HEK293 (cell line): ENCODE data around the gene HOXB4.

Source experiments
- CTCF ChIA-PET: fragments of 350-600 bp; formaldehyde crosslinking; extraction: SDS; loops from one replicate; lab custom pipeline; 2021; ENCODE audit warnings: antibody characterized with exemption; lab: Yijun Ruan, JAX
- POLR2A ChIA-PET: fragments of 300-600 bp; formaldehyde crosslinking; extraction: SDS; loops from one replicate; lab custom pipeline; 2020; ENCODE audit warnings: antibody characterized with exemption, inconsistent platforms; lab: Yijun Ruan, JAX
- H3K27ac ChIP-seq: fragments of 200-500 bp; sonication (Bioruptor generic); 2 replicates; pipeline ENCODE4 v1.5.1; 2014; ENCODE audit warnings: low read depth, low read length, control low read depth, inconsistent platforms; ENCODE audit errors: extremely low read depth
- H3K36me3 ChIP-seq, 2 experiments: fragments of 200-500 bp in 1 of 2; sonication (Bioruptor generic) in 1 of 2; 1 replicate in 1 of 2; 2 replicates in 1 of 2; pipeline ENCODE4 v1.5.1; 2014 to 2017; ENCODE audit warnings: inconsistent platforms in 2 of 2, low read length in 2 of 2; ENCODE audit not compliant: control insufficient read depth in 2 of 2, insufficient read depth in 1 of 2
- H3K4me1 ChIP-seq: fragments of 200-500 bp; sonication (Bioruptor generic); 2 replicates; pipeline ENCODE4 v1.5.1; 2014; ENCODE audit warnings: mild to moderate bottlenecking, low read length, inconsistent platforms; ENCODE audit not compliant: control insufficient read depth, insufficient read depth
- H3K4me3 ChIP-seq: 2 replicates; pipeline ENCODE4 v1.5.1; 2011; ENCODE audit warnings: low read depth, mild to moderate bottlenecking, control low read depth, low read length, moderate library complexity
- H3K9me3 ChIP-seq: fragments of 200-500 bp; sonication (Bioruptor generic); 2 replicates; pipeline ENCODE4 v1.5.1; 2014; ENCODE audit warnings: low read depth, low read length, inconsistent platforms; ENCODE audit not compliant: control insufficient read depth, insufficient read depth
- EGR2 ChIP-seq: fragments of 450-650 bp; formaldehyde crosslinking; IDR thresholded peaks from 2 replicates; pipeline ENCODE4 v1.5.1; 2016; ENCODE audit warnings: low read depth, missing biosample characterization, missing genetic modification characterization
- GFI1B ChIP-seq: fragments of 450-650 bp; formaldehyde crosslinking; IDR thresholded peaks from 2 replicates; pipeline ENCODE4 v1.5.1; 2016; ENCODE audit warnings: missing biosample characterization, missing genetic modification characterization
- HOXC10 ChIP-seq: sonication (generic); formaldehyde crosslinking; IDR thresholded peaks from 2 replicates; pipeline ENCODE4 v1.8.1; 2023; ENCODE audit warnings: mild to moderate bottlenecking, missing genetic modification reagents
- PRDM4 ChIP-seq: fragments of 450-650 bp; formaldehyde crosslinking; IDR thresholded peaks from 2 replicates; pipeline ENCODE4 v1.5.1; 2017; ENCODE audit warnings: missing biosample characterization, missing genetic modification characterization
- SP3 ChIP-seq: fragments of 450-650 bp; formaldehyde crosslinking; IDR thresholded peaks from 2 replicates; pipeline ENCODE4 v1.5.1; 2016; ENCODE audit warnings: missing biosample characterization, missing genetic modification characterization
- SP7 ChIP-seq: fragments of 450-650 bp; formaldehyde crosslinking; IDR thresholded peaks from 2 replicates; pipeline ENCODE4 v1.5.1; 2016; ENCODE audit warnings: missing biosample characterization, missing genetic modification characterization
- ZBTB20 ChIP-seq: fragments of 450-650 bp; formaldehyde crosslinking; IDR thresholded peaks from 2 replicates; pipeline ENCODE4 v1.5.1; 2016; ENCODE audit warnings: missing biosample characterization, missing genetic modification characterization
- ZFP37 ChIP-seq: fragments of 450-650 bp; formaldehyde crosslinking; IDR thresholded peaks from 2 replicates; pipeline ENCODE4 v1.5.1; 2016; ENCODE audit warnings: missing biosample characterization, missing genetic modification characterization
- ZFP69B ChIP-seq: fragments of 450-650 bp; formaldehyde crosslinking; IDR thresholded peaks from 2 replicates; pipeline ENCODE4 v1.5.1; 2016; ENCODE audit warnings: missing biosample characterization, missing genetic modification characterization
- ZIC2 ChIP-seq: fragments of 450-650 bp; formaldehyde crosslinking; IDR thresholded peaks from 2 replicates; pipeline ENCODE4 v1.5.1; 2016; ENCODE audit warnings: missing biosample characterization, missing genetic modification characterization
- ZNF138 ChIP-seq: fragments of 450-650 bp; formaldehyde crosslinking; IDR thresholded peaks from 2 replicates; pipeline ENCODE4 v1.5.1; 2016; ENCODE audit warnings: missing biosample characterization, missing genetic modification characterization, borderline replicate concordance
- ZNF155 ChIP-seq: fragments of 450-650 bp; formaldehyde crosslinking; IDR thresholded peaks from 2 replicates; pipeline ENCODE4 v1.5.1; 2016; ENCODE audit warnings: missing biosample characterization, missing genetic modification characterization
- ZNF2 ChIP-seq: fragments of 450-650 bp; formaldehyde crosslinking; IDR thresholded peaks from 2 replicates; pipeline ENCODE4 v1.5.1; 2016; ENCODE audit warnings: missing biosample characterization, missing genetic modification characterization
- ZNF423 ChIP-seq: fragments of 450-650 bp; formaldehyde crosslinking; IDR thresholded peaks from 2 replicates; pipeline ENCODE4 v1.5.1; 2016; ENCODE audit warnings: missing biosample characterization, missing genetic modification characterization
- ZNF664 ChIP-seq: fragments of 450-650 bp; formaldehyde crosslinking; IDR thresholded peaks from 2 replicates; pipeline ENCODE4 v1.5.1; 2016; ENCODE audit warnings: missing biosample characterization, missing genetic modification characterization
- ZSCAN16 ChIP-seq: fragments of 450-650 bp; formaldehyde crosslinking; IDR thresholded peaks from 2 replicates; pipeline ENCODE4 v1.5.1; 2016; ENCODE audit warnings: missing biosample characterization, missing genetic modification characterization
- TF ChIP-seq, protein P1 (sequence below): fragments of 450-650 bp; formaldehyde crosslinking; optimal IDR thresholded peaks from 2 replicates; pipeline ENCODE3; 2016; ENCODE audit warnings: missing biosample characterization, mild to moderate bottlenecking, missing genetic modification characterization
- TF ChIP-seq, protein P2 (sequence below): fragments of 450-650 bp; formaldehyde crosslinking; IDR thresholded peaks from 2 replicates; pipeline ENCODE4; 2016; ENCODE audit warnings: missing biosample characterization, missing genetic modification characterization
- TF ChIP-seq, protein P3 (sequence below): IDR thresholded peaks from 2 replicates; pipeline ENCODE4 v1.6.1; 2011; ENCODE audit warnings: mild to moderate bottlenecking, low read depth, low read length, borderline replicate concordance
- TF ChIP-seq, protein P4 (sequence below): fragments of 450-650 bp; formaldehyde crosslinking; IDR thresholded peaks from 2 replicates; pipeline ENCODE4 v1.5.1; 2017; ENCODE audit warnings: missing biosample characterization, missing genetic modification characterization
- TF ChIP-seq, protein P5 (sequence below): fragments of 450-650 bp; formaldehyde crosslinking; IDR thresholded peaks from 2 replicates; pipeline ENCODE4 v1.5.1; 2016; ENCODE audit warnings: missing biosample characterization, missing genetic modification characterization, borderline replicate concordance

The HOXB4 gene

DNA sequence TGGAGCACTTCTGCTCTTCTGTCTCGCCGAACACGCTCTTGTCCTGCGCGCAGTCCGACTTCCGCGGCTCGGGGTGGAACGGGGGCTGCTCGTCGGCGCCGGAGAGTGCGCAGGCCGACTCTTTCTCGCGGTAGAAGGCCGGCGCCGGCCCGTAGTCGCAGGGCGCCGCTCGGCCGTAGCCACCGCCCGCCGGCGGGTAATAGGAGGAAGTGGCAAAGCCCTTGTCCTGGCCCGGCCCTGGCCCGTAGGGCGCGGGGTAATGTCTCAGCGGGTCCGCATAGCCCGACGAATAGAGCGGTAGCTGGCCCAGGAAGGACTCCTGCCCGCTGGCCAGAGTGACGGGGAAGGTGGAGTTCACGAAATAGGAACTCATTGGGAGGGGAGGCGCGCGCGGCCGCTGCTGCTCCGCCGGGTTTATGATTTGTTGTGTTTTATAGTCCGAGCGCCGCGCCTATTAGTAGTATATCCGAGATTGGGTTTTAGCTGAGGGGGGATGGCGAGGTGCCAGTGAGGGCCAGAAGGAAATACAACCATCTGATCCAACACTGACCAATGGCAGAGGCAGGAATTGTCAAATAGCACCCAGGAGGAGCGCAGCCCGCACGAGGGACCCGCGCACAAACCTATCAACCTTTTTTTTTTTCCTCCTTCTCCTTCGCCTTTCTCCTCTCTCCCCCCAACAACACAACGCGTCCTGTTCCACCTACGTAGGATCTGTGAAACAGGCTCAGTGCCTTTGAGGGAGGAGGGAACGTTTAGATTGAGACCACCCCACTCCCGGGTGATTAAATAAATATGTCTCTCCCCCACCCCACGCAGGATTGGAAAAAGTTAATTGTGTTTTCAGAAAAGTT lies 19.9 kb upstream of the HOXB4 start (continued):
- peak; percentile 55 for TF ChIP-seq SP7 (tag by site-specific recombination)
- TF ChIP-seq ZNF664 (tag by site-specific recombination): no peak
- TF ChIP-seq ZNF155: no peak
- peak; percentile 93 for TF ChIP-seq GFI1B (tag by site-specific recombination)
- TF ChIP-seq ZFP69B (tag by site-specific recombination): peak; percentile 49; the same call in 1 of the 2 replicates
- peak; percentile 42 for TF ChIP-seq PRDM4 (tag by site-specific recombination)
- TF ChIP-seq ZNF2 (tag by site-specific recombination): peak; percentile 56
- TF ChIP-seq ZSCAN16 (tag by site-specific recombination): no peak
- TF ChIP-seq, protein P1, sequence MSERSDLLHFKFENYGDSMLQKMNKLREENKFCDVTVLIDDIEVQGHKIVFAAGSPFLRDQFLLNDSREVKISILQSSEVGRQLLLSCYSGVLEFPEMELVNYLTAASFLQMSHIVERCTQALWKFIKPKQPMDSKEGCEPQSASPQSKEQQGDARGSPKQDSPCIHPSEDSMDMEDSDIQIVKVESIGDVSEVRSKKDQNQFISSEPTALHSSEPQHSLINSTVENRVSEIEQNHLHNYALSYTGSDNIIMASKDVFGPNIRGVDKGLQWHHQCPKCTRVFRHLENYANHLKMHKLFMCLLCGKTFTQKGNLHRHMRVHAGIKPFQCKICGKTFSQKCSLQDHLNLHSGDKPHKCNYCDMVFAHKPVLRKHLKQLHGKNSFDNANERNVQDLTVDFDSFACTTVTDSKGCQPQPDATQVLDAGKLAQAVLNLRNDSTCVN (tag by site-specific recombination): peak; percentile 82
- TF ChIP-seq HOXC10 (CRISPR knock-in tag): no peak
- peak; percentile 56; the same call in 1 of the 2 replicates for TF ChIP-seq ZBTB20

DNA sequence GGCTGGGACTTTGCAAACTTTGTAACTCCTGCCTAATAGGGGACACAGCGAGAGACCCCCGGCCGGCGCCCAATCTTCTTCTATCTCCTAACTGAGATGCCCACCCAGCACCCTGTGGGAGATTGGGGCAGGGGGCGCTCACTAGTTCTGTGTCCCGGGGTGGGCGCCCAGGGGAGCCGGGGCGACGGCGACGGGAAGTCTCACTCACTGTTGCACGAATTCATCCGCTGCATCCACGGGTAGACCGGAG lies 19.3 kb upstream of the HOXB4 start:
- peak overlapping the region; percentile 87 for H3K27ac ChIP-seq
- H3K4me1 ChIP-seq: peaks cover 46% of the 10 kb centered on the region
- ChIA-PET CTCF (interaction anchor here (0.9 kb wide), 1 partner anchor 377 kb away, joined by 3 read pairs; no protein-coding TSS in a partner anchor), POLR2A (interaction anchor here (1.0 kb wide), 1 partner anchor 26 kb away, joined by 3 read pairs; no protein-coding TSS in a partner anchor)
- H3K4me3 ChIP-seq: peak overlapping the region; percentile 71
- no peaks in the 10 kb centered on the region for H3K9me3 ChIP-seq
- peaks cover 5 to 34% of the 10 kb centered on the region in 2 experiments; a peak in 1 of 3 replicates for H3K36me3 ChIP-seq
- TF ChIP-seq SP7 (tag by site-specific recombination) (no peak), EGR2 (tag by site-specific recombination) (no peak), ZNF138 (tag by site-specific recombination) (no peak), SP3 (tag by site-specific recombination) (no peak), ZNF423 (tag by site-specific recombination) (peak; percentile 89), ZFP37 (tag by site-specific recombination) (no peak), ZIC2 (peak; percentile 91)
- TF ChIP-seq, protein P2, sequence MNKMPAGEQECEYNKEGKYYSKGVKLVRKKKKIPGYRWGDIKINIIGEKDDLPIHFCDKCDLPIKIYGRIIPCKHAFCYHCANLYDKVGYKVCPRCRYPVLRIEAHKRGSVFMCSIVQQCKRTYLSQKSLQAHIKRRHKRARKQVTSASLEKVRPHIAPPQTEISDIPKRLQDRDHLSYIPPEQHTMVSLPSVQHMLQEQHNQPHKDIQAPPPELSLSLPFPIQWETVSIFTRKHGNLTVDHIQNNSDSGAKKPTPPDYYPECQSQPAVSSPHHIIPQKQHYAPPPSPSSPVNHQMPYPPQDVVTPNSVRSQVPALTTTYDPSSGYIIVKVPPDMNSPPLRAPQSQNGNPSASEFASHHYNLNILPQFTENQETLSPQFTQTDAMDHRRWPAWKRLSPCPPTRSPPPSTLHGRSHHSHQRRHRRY: 0 out of 2 replicates have a peak, but pooled peaks have one; percentile 18
- TF ChIP-seq, protein P3, sequence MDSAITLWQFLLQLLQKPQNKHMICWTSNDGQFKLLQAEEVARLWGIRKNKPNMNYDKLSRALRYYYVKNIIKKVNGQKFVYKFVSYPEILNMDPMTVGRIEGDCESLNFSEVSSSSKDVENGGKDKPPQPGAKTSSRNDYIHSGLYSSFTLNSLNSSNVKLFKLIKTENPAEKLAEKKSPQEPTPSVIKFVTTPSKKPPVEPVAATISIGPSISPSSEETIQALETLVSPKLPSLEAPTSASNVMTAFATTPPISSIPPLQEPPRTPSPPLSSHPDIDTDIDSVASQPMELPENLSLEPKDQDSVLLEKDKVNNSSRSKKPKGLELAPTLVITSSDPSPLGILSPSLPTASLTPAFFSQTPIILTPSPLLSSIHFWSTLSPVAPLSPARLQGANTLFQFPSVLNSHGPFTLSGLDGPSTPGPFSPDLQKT: no peak
- TF ChIP-seq, protein P4, sequence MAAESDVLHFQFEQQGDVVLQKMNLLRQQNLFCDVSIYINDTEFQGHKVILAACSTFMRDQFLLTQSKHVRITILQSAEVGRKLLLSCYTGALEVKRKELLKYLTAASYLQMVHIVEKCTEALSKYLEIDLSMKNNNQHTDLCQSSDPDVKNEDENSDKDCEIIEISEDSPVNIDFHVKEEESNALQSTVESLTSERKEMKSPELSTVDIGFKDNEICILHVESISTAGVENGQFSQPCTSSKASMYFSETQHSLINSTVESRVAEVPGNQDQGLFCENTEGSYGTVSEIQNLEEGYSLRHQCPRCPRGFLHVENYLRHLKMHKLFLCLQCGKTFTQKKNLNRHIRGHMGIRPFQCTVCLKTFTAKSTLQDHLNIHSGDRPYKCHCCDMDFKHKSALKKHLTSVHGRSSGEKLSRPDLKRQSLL: 0 out of 2 replicates have a peak, but pooled peaks have one; percentile 0
- TF ChIP-seq, protein P5, sequence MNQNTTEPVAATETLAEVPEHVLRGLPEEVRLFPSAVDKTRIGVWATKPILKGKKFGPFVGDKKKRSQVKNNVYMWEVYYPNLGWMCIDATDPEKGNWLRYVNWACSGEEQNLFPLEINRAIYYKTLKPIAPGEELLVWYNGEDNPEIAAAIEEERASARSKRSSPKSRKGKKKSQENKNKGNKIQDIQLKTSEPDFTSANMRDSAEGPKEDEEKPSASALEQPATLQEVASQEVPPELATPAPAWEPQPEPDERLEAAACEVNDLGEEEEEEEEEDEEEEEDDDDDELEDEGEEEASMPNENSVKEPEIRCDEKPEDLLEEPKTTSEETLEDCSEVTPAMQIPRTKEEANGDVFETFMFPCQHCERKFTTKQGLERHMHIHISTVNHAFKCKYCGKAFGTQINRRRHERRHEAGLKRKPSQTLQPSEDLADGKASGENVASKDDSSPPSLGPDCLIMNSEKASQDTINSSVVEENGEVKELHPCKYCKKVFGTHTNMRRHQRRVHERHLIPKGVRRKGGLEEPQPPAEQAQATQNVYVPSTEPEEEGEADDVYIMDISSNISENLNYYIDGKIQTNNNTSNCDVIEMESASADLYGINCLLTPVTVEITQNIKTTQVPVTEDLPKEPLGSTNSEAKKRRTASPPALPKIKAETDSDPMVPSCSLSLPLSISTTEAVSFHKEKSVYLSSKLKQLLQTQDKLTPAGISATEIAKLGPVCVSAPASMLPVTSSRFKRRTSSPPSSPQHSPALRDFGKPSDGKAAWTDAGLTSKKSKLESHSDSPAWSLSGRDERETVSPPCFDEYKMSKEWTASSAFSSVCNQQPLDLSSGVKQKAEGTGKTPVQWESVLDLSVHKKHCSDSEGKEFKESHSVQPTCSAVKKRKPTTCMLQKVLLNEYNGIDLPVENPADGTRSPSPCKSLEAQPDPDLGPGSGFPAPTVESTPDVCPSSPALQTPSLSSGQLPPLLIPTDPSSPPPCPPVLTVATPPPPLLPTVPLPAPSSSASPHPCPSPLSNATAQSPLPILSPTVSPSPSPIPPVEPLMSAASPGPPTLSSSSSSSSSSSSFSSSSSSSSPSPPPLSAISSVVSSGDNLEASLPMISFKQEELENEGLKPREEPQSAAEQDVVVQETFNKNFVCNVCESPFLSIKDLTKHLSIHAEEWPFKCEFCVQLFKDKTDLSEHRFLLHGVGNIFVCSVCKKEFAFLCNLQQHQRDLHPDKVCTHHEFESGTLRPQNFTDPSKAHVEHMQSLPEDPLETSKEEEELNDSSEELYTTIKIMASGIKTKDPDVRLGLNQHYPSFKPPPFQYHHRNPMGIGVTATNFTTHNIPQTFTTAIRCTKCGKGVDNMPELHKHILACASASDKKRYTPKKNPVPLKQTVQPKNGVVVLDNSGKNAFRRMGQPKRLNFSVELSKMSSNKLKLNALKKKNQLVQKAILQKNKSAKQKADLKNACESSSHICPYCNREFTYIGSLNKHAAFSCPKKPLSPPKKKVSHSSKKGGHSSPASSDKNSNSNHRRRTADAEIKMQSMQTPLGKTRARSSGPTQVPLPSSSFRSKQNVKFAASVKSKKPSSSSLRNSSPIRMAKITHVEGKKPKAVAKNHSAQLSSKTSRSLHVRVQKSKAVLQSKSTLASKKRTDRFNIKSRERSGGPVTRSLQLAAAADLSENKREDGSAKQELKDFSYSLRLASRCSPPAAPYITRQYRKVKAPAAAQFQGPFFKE: no peak
